Measurements from ENCODE around the gene LHFPL6. TPM values are rescaled to one million over a fixed set of nuclear protein-coding genes. Genes with fewer than 3 reads are reported as not detected.

The LHFPL6 gene
- total RNA-seq, 1 donor from 2014 or later = 3.0 TPM

GRCh38 chr13:39324806-39325311, 278.1 kb downstream of the LHFPL6 start:
- Mint-ChIP-seq H3K27ac (peak overlapping the region; percentile 25), H3K27me3 (ENCODE audit: insufficient read depth, low read depth) (peaks cover 6% of the 10 kb centered on the region)

GRCh38 chr13:39322836-39323585, 280.0 kb downstream of the LHFPL6 start:
- Histone ChIP-seq H3K4me1 (peaks cover 31% of the 10 kb centered on the region), H3K36me3 (no peaks in the 10 kb centered on the region), H3K4me2 (no peak overlapping the region), H3K79me2 (ENCODE audit: low read depth) (no peaks in the 10 kb centered on the region), H2AFZ (replicated peaks) (peak overlapping the region; percentile 53), H3K9ac (no peak overlapping the region), H3K27me3 (no peaks in the 10 kb centered on the region), H3K4me3 (no peak overlapping the region), H3K9me3 (ENCODE audit: low read depth) (no peaks in the 10 kb centered on the region), H4K20me1 (ENCODE audit: low read depth) (no peaks in the 10 kb centered on the region), H3K27ac (no peak overlapping the region), H3F3A (ENCODE audit: low read depth) (peaks cover 26% of the 10 kb centered on the region)
- peak; percentile 14 for DNase-seq (ENCODE audit: low spot score)
- Mint-ChIP-seq H3K36me3 (no peaks in the 10 kb centered on the region), H3K27ac (peak overlapping the region; percentile 72), H3K4me3 (no peak overlapping the region), H3K27me3 (ENCODE audit: insufficient read depth, low read depth) (peaks cover 6% of the 10 kb centered on the region), H3K4me1 (peaks cover 50% of the 10 kb centered on the region), H3K9me3 (no peaks in the 10 kb centered on the region)
- TF ChIP-seq EZH2phosphoT487 (IDR thresholded peaks at IDR 0.05) (no peak), CTCF (IDR thresholded peaks at IDR 0.05) (no peak), EZH2 (IDR thresholded peaks at IDR 0.05) (no peak)

More at GRCh38 chr13:39324806-39325311, 278.1 kb downstream of the LHFPL6 start:
- Mint-ChIP-seq H3K36me3 (peaks cover 2% of the 10 kb centered on the region), H3K9me3 (peaks cover 3% of the 10 kb centered on the region), H3K4me3 (no peak overlapping the region), H3K4me1 (peaks cover 57% of the 10 kb centered on the region)
- Histone ChIP-seq H3K9me3 (ENCODE audit: low read depth) (no peaks in the 10 kb centered on the region), H3F3A (ENCODE audit: low read depth) (peaks cover 26% of the 10 kb centered on the region), H3K4me2 (no peak overlapping the region), H3K4me1 (peaks cover 38% of the 10 kb centered on the region), H3K4me3 (no peak overlapping the region), H3K9ac (no peak overlapping the region), H3K36me3 (no peaks in the 10 kb centered on the region), H3K27ac (no peak overlapping the region), H3K79me2 (ENCODE audit: low read depth) (no peaks in the 10 kb centered on the region), H4K20me1 (ENCODE audit: low read depth) (no peaks in the 10 kb centered on the region), H3K27me3 (no peaks in the 10 kb centered on the region), H2AFZ (replicated peaks) (no peak overlapping the region)
- DNase-seq (ENCODE audit: low spot score) = no peak
- TF ChIP-seq CTCF (IDR thresholded peaks at IDR 0.05) (no peak), EZH2phosphoT487 (IDR thresholded peaks at IDR 0.05) (no peak), EZH2 (IDR thresholded peaks at IDR 0.05) (no peak)

GRCh38 chr13:39321574-39321973, 281.4 kb downstream of the LHFPL6 start:
- Histone ChIP-seq H3K27ac (no peak overlapping the region), H4K20me1 (ENCODE audit: low read depth) (no peaks in the 10 kb centered on the region), H3K4me3 (no peak overlapping the region), H3F3A (ENCODE audit: low read depth) (peaks cover 24% of the 10 kb centered on the region), H3K36me3 (no peaks in the 10 kb centered on the region), H3K4me2 (no peak overlapping the region), H2AFZ (replicated peaks) (peak overlapping the region; percentile 15), H3K27me3 (no peaks in the 10 kb centered on the region), H3K9me3 (ENCODE audit: low read depth) (no peaks in the 10 kb centered on the region), H3K9ac (no peak overlapping the region), H3K79me2 (ENCODE audit: low read depth) (no peaks in the 10 kb centered on the region), H3K4me1 (peaks cover 20% of the 10 kb centered on the region)
- Mint-ChIP-seq H3K4me1 (peaks cover 46% of the 10 kb centered on the region), H3K4me3 (no peak overlapping the region), H3K27me3 (ENCODE audit: insufficient read depth, low read depth) (peaks cover 6% of the 10 kb centered on the region), H3K27ac (no peak overlapping the region), H3K36me3 (no peaks in the 10 kb centered on the region), H3K9me3 (no peaks in the 10 kb centered on the region)
- TF ChIP-seq EZH2phosphoT487 (IDR thresholded peaks at IDR 0.05) (no peak), EZH2 (IDR thresholded peaks at IDR 0.05) (no peak), CTCF (IDR thresholded peaks at IDR 0.05) (no peak)
- no peak for DNase-seq (ENCODE audit: low spot score)
